RPMI7951 (cell line): ENCODE data around the gene SRR. TPM values are rescaled to one million over a fixed set of nuclear protein-coding genes. Genes with fewer than 3 reads are reported as not detected.

Source experiments
- DNase-seq: peaks from one replicate; pipeline ENCODE4 v3.0.0-alpha.2; 2012; ENCODE audit warnings: low read depth
- total RNA-seq: library from RNA; depleted of rRNA; stranded (reverse); fragments of >200 nt; shearing (Covaris generic); gene quantifications from 2 replicates; pipeline ENCODE4 v1.2.3, GENCODE V29; 2014

SRR gene
- total RNA-seq, 1 experiment from 2014 or later: 34.4 TPM

DNA sequence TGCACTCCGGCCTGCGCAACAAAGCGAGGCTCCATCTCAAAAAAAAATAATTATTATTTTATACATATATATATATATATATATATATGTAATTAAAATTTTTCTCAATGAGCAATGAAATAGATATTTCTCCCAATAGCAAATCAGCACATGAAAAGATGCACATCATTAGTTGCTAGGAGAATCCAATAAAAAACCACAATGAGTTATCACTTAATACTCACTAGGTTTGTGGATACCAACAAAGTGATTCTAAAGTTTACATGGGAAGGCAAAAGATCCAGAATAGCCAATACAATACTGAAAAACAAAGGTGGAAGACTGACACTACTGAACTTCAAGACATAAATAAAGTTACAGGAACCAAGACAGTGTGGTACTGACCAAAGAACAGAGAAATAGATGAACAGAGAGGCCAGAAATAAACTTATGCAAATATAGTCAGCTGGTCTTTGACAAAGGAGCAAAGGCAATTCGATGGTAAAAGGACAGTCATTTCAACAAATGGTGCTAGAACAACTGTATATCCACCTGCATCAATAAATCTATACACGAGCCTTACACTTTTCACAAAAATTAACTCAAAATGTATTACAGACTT lies 13.8 kb upstream of the SRR start:
- no peak for DNase-seq

DNA sequence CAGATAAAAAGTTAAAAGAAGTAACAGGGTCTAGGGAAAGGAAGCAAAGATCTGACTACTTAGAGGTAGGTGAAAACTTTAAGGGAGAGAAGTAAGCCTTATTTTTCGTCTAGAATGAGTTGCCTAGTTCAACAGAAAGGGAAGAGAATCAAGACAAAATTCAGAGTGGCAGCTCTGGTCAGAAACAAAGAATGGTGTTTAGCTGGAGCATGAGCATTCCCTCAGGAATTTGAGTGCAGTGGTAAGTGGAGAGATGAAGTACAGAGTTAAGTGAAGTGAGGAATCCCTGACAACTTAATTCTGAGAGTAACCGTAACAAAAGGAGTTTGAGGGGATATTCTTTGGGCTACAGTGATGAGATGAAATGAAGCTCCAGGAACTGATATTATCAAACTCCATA lies 11.7 kb upstream of the SRR start:
- DNase-seq: no peak

DNA sequence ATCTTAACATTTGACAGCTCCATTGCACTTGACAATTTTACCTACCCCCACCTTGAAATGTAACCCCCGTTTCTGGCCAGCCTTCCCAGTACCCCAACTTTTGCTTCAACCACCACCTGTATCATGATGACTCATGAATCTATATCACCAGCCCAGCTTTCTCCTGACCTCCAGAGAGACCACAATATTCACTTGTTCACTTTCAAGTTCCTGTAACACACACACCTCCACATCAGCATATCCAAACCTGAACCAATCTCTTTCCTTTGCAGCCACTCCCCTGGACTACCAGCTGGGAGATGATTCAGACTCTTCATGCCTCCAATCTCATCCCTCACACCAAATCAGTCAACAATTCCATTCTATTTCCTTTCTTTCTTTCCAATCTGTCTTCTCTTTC lies 8.2 kb upstream of the SRR start:
- no peak for DNase-seq

DNA sequence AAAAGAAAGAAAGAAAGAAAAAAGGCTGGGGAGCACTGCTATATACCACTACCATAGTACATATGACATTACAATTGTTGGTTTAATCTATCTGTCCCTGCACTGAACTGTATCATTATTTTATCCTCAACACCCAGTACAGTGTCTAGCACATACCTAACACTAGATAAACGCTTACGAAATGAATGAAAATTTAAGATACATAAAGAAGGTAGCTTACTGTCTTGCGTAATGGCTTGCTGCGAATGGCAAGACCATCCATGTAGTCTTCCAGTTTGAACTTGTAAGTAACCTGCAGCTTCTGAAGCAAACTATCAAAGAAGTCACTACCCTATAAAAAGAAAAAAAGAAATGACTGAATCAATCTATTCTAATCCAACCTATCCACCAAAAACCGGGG lies 6.7 kb upstream of the SRR start:
- DNase-seq: no peak

DNA sequence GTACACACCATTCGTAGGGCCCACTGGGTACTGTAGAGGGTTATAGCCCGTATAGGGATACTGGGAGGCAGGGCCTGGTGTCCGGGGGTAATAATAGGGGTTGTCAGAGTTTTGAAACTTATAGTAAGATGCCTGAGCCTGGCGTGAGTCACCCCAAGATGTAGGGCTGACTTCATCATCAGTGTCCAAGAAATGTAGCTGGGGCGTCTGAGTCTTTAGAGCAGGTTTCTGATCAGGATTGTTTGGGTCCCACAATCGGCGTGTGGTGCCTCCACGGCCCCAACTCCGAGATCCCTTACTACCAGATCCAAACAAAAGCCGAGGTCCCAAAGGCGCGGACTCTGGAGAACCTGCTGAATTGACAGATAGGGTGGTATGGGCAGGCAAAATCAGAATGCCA lies 4.6 kb upstream of the SRR start:
- DNase-seq: no peak

DNA sequence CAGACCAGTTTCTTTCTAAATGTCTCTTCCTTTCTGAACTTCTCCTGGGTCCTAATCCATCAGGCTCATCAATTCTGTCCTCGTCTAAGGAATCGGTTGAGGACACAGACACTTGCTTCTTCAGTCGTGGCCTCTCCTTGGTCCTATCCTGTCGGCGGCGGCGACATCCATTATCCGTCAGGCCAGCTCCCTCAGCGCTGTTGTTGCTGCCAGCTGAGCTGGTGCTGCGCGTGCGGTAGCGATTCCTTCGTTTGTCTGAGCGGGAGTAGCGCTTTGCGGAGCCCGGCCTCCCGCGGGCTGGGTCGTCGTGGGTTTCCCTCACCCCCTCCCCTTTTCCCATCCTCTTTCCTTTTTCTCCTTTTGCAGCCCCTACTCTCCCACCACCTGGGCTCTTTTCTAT lies 4.0 kb upstream of the SRR start:
- DNase-seq: no peak

DNA sequence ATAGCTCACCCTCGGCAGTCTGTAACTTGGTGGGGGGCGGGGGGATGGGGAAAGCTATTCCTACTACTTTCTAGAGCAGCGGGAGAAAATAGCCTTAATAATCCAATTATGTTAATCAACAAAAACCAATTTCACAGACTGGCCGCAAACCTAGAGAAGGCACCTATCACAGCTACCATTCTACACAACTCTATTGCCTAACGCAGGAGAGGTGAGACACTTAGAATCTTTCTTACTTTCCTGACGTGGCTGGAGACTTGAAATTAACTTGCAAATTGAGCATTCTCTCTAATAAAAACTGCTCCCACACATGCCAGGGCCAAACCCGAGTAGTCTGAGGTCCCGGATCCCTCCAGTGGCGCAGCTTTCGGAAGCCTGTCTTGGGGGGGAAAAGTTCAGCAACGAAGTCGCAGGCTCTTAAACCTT lies 959 bp upstream of the SRR start:
- DNase-seq: no peak

DNA sequence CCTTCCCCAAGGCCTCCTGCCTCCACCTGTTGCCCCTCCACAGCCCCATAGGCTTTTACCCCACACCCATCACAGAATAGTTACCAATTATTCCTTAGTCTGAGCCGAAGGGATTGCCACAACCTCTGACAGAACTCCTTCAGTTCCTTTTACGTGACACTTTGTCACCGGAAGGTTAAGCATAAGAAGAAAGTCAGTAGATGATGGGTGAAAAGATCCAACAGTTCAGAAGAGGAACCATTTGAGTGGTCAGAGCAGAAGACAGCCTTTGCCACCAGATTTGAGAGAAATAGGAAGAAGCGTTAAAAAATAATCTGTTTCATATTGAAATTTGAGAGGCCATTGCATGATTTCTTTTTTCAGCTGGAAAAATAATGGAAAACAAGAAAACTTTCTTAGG lies 1.2 kb downstream of the SRR start:
- no peak for DNase-seq

DNA sequence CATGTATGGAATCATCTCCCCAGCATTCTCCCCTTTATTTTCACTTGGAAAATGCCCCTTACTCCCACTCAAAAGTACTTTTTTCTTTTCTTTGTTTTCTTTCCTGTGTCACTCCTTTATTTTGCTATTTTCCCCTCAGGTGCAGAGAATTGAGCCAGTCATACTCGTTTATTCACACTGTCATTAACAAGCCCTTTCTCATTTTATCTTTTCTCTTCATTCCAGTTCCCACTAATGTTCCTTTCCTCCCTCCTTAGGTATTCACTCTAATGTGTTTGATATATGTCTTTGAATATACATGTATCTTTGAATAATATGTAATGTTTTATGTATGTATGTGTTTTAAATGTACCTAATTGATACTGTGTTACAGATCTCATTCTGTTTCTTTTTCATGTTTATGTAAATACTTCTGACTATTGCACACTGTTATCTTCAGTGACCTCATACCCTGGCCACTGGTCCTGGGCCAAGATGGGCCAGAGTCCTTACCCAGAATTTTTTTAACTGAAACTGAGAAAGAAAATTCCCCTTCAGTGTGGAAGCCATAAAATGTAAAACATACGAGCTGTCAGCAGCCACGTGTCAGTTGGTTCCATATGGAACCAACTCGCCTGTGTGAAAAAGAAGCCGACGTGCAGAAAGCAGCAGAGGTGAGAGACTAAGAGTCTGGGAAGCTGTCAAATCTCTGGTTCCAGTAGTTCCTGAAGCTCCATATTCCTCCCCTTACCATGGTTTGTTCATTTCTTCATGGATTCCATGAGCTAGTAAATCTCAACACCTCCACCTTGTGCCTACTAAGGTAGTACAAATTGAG lies 5.8 kb downstream of the SRR start:
- DNase-seq: no peak

DNA sequence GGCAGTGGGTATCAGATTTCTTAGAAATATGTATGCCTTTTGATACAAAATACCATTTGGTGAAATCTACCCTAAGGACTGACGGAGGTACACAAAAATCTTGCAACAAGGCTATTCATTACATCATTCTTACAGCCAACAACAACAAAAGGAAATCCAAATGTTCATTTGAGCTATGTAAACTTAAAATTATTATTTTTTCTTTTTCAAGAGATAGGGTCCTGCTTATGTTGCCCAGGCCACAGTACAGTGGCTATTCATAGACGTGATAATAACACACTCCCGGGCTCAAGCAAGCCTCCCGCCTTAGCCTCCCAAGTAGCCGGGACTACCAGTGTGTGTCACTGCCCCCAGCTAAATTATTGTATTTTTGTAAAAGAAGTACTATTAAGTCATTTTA lies 9.0 kb downstream of the SRR start:
- no peak for DNase-seq

DNA sequence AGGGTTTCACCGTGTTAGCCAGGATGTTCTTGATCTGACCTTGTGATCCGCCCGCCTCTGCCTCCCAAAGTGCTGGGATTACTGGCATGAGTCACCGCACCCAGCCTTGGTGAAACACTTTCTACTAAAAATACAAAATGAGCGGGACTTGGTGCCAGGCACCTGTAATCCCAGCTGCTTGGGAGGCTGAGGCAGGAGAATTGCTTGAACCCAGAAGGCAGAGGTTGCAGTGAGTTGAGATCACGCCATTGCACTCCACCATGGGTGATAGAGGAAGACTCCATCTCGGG lies 13.1 kb downstream of the SRR start:
- DNase-seq: peak; percentile 3

DNA sequence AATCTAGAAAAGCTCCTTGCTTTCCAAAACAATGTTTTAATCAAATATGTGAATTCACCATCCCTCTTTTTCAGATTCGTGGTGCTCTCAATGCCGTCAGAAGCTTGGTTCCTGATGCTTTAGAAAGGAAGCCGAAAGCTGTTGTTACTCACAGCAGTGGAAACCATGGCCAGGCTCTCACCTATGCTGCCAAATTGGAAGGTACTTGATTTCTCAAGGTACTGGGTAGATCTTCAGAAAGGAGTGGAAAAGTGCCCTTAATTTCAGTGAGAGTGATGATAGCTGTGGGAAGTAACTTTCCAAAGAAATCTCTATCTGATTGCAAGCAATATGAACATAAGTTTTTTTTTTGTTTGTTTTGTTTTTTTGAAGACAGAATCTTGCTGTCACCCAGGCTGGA lies 14.0 kb downstream of the SRR start:
- no peak for DNase-seq

DNA sequence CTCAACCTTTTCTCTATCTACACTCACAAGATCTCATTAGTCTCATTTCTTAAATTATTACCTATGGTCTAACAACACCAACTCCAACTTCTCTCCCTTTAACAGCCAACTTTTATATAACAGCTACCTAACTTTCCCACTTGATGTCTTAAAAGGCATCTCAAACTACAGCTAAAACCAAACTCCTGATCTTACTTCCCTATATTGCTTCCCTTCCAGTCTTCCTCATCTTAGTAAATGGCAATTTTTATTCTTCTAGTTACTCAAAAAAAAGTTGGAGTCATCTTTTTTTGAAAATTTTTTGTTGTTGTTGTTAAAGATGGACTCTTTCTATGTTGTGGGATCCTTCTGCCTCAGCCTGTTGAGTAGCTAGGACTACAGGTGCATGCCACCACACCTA lies 15.3 kb downstream of the SRR start:
- DNase-seq: no peak

DNA sequence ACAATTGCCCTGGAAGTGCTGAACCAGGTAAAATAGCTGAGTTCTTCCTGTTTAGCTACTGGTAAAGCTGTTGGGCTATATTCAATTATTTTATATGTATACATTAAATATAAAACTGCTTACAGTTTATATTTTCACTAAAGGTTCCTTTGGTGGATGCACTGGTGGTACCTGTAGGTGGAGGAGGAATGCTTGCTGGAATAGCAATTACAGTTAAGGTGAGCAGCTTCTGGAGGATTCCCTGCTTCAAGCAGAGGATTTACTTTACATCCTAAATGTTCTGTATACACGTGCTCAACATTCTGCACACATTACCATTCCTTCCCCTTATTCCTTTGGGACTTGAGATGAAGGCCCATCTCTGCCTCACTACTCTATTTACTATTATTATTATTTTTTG lies 17.6 kb downstream of the SRR start:
- DNase-seq: no peak

DNA sequence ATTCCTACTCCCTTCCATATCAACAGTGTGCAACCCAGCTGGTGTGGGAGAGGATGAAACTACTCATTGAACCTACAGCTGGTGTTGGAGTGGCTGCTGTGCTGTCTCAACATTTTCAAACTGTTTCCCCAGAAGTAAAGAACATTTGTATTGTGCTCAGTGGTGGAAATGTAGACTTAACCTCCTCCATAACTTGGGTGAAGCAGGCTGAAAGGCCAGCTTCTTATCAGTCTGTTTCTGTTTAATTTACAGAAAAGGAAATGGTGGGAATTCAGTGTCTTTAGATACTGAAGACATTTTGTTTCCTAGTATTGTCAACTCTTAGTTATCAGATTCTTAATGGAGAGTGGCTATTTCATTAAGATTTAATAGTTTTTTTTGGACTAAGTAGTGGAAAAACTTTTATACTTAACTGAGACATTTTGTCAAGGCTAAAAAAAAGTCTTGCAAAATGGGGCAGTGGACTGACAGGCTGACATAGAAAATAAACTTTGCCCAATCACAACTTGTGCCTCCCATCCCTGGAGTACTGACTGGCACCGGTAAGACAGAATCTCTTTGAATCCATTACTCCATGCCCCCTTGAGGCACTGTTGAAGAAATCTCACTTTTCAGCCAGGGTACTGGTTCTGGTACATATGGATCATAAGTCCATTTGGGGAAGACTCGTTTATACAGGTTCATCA lies 20.0 kb downstream of the SRR start:
- no peak for DNase-seq

DNA sequence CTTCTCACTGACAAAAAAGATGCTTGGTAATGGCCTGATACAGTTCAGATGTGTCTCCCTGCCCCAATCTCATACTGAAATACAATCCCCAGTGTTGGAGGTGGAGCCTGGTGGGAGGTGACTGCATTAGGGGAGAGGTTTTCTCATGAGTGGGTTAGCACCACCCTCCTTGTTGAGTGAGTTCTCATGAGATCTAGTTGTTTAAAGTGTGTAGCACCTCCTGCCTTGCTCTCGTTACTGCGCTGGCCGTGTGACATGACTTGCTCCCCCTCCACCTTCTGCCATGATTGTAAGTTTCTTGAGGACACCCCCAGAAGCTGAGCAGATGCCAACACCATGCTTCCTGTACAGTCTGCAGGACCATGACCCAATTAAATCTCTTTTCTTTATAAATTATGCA lies 27.6 kb downstream of the SRR start:
- no peak for DNase-seq

DNA sequence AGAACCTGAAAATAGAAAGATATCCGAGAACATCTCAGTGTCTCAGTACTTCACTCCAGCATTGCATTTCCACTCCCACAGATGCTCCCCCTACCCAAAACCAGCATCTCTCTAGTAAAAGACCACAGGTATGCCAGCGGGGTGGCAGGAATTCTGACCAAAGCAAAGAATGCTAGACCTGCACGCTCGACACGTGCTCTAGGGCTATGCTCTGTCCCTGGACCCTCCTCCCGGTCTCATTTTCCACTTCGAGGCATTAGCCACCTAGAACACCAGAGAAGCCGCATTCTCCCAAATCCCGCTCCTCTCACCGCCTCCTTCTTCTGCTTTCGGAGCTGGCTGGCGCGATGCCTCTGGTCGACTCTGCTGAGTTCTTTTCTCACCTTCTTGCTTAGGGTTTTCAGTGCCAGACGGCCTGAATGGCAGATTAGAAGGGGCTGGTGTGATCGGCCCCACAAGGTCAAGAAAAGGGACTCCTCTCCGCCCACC lies 32.0 kb downstream of the SRR start:
- no peak for DNase-seq

DNA sequence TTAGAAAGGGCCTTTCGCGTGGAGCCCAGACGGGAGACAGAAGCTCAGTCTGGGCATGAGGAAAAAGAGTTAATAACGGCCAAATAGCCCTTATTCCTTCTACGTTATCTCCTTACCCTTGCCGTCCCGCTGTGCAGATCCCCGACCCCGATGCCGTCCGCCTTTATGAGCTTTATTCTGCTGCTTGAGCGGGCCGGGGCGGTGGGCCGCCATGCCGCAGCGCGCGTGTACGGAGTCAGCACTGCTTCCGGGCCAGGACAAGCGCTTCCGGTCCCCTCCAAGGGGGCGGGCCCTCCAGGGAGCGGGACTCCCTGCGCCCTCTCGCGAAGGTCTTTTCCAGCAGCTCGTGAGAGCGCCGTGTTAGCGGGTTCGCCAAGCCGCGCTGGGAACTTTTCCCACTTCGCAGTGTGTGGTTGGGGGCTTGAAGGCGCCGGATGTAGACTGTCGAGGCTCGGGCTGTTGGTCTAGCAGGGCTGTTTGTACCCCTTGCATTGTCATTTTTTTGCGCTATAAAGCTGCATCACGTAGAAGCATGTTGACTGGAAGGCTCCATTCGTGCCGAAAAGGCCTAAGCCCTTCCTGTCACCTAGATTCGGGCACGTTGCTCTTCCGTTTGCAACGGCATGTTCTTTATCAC lies 32.6 kb downstream of the SRR start, which contains the start of gene TSR1:
TSR1 (minus strand) TSS at position 243 of the 637 bp plus-strand sequence; CDS start at position 213, 30 bp downstream.
- peak; percentile 86 for DNase-seq

DNA sequence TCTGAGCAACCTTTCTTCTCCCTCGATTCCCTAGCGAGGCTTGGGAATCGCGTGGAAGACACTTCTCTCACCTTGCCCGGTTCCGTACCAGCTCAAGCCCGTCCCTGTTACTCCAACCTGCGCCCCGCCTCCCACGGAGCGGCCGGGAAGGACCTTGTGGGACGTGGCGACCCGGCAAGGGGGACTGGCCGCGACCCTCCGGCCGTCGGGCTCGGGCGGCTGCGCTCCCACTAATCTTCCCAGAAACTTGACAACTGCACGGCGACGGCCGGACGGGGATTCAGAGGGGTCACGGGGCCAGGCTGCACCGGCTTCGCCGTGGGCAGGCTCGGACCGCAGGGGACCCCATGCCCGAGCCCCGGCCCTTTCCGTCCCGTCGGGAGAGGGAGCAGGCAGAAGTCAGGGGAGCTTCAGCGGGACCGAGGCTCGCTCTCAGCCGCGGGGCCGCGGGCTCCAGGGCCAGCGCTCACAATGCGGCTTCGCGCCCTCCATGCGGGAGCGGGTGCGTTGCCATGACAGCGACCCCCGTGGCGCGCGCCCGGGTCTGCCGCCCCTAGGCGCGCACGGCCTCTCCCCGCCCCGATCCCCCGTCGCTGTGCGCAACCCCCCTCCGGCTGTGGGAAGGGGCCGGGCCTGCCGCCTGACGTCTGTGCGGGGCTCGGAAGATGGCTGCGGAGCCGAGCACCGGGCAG lies 33.2 kb downstream of the SRR start, which contains the start of gene SGSM2:
SGSM2 (plus strand) TSS at position 650 of the 692 bp plus-strand sequence. CDS start 188 bp downstream, outside the sequence.
- DNase-seq: peak; percentile 39

DNA sequence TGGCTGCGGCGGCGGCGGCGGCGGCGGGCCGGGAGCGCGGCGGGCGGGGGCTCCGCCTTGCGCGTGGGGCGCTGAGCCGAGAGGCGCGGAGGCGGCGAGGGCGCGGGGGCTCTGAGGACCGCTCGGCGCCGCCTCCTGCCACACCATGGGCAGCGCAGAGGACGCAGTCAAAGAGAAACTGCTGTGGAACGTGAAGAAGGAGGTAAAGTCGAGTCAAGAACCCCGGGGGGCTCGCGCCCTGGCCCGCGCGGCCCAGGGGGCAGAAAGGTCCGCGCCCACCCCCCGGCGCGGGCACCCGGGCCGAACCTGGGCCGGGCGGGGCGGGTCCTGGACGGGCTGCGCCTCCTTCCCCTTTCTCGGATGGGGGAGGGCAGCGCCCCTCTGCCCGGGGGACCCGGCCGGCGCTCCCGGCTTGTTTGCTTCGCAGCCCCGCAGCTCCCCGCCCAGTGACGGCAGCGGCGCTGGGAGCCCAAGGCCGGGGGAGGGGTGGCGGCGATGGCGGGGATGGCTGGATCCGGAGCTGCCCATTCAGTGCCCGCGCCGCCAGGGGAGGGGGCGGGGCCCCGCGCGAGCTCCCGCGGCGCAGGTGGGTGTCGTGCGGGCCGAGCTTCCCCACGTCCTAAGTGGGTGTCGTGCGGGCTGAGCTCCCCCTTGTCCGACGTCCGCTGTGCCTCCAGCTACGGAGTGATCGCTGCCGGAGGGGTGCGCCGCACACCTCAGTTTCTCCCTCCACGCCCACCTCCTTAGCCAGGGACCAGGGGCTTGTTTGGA lies 34.0 kb downstream of the SRR start:
- DNase-seq: peak; percentile 54

DNA sequence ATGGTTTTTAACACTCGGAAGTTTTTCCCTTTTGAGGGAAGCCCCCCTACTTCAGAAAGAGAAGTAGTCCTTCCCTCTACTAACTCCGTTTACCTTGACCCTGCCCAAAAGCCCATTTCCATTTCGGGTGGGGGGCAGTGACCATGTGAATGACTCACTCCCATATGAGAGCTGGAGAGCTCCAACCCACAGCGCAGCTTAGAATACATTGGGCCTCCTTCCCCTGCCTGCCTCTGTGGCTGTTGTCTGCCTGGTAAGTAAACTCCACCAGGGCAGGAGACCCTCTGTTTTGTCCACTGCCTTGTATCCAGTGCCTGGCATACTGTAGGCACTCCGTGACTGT lies 34.5 kb downstream of the SRR start:
- no peak for DNase-seq
